Stimulated activated CD8-positive, alpha-beta memory T cell treated with anti-CD3 and anti-CD28 coated beads, Interleukin-12 subunit alpha, Interleukin-12 subunit beta, amount 100 ng/mL, for 24 hours (primary cell): ENCODE measurements around the gene CCBE1.
"Not testable (repeated sequence)": the region's sequence is repeated elsewhere in the genome, so short reads cannot be mapped to it uniquely, and the experiment has no call there.

Experiments used
- DNase-seq: peaks from one replicate; pipeline ENCODE4 v3.0.0-alpha.2; 2020; ENCODE audit errors: extremely low read depth

Gene CCBE1

DNA sequence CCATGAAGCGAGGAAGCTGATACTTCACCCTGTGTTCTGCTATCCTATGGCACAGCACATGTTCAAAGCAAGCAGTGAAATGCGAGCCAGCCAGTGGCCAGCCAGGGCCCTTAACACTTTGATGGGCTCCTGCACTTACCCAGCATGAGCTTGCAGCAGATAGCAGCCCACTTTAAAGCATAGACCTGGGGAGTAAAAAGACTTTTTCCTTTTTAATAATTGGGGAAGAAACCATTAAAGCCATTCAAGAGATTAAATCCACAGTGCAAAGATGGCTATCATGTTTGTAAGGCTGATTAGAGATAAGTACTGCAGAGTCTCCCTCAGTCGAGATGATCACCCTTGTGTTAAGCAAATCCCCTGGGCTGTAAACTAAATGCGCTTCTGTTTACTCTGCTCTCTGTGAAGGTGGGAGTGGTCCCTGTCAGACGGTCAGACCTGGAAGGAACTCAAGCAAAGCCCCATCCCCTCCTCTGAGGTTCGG lies 15.7 kb downstream of the CCBE1 start:
- DNase-seq: no peak

DNA sequence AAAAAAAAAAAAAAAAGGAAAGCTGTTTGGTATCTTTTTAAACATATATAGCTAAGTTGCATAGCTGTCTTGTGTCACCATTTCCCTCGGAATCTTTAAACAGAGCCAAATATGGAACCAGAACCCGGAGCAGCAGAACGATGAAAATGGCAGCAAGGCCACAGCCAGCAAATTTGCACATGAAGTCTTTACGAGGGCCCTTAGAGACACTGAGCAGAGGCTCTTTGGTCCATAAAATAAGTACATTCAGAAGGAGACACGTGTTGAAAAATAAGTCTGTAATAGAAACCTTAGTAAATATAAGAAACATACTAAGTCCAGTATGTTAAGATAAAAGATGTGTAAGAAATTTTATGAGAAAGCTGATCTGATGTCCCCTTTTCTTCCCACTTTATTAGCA lies 16.2 kb downstream of the CCBE1 start:
- DNase-seq: no peak

DNA sequence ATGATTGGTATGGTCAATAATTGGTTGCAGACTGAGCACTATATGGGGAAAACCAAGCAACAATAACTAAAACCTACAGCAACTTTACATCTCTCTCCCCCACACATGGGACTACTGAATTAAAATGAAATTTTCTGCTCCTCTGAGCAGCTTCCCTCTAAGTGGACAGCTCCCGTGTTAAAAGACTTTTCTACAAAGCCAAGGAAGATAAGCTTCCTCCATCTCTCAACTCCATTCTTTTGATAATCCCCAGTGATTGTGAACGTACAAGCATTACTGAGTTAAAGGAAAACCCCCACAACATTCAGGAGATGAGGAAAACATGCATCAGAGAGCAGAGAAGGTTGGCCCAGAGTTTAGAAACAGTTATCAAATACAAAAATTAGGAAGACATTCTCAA lies 21.9 kb downstream of the CCBE1 start:
- DNase-seq: no peak

DNA sequence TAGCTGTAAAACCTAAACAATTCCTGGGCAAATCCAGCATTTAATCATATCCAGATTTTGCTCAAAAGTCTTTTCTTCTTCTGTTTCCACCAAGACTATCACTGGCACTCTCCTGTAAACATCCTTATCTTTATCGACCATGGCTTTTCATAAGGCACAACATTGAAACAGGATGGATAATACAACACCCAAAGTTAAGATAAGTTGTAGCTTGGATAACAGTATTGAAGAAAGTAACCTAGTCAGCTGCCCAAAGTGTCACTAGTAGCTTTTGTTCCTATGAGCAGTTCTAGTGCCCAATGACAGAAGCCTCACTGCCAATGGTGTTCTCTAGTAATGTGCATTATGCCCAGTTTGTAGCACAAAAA lies 22.3 kb downstream of the CCBE1 start:
- no peak for DNase-seq

DNA sequence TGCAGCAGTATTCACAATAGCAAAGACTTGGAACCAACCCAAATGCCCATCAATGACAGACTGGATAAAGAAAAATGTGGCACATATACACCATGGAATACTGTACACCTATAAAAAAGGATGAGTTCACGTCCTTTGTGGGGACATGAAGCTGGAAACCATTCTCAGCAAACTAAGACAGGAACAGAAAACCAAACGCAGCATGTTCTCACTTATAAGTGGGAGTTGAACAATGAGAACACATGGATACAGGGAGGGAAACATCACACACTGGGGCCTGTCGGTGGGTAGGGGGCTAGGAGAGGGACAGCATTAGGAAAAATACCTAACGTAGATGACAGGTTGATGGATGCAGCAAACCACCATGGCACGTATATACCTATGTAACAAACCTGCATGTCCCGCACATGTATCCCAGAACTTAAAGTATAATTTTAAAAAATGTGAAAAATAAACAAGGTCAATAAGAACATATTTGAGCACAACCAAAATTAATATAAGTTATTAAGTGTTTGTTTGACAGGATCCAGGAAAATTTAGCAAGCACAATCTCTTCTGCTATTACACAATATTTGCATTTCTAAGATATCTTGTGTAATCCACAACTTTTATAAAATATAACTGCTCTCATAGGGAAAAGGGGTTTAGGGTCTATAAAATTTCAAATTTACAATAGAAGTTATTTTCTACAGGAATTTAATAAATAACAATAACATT lies 22.9 kb downstream of the CCBE1 start:
- DNase-seq: no peak

DNA sequence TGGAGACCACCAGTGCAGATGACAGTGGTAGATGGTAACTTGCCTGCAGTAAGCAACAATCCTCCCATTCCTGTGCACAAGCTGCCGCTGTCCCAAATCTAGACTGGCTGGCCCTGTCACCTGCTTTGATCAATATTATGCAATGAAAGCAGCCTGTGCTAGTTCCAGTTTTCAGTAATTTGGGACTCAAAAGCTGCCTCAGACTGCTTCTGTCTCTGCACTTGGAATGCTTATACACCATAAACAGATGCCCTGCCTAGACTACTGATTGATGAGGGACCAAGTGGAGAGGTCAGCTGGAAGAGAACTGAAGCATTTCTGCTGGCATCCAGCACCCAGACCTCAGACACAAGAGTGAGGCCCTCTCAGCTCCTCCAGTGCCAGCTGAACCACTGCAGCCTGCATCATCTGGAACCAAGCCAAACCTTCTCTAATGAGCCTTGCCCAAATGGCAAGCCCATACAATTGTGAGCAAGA lies 24.9 kb downstream of the CCBE1 start:
- DNase-seq: no peak

DNA sequence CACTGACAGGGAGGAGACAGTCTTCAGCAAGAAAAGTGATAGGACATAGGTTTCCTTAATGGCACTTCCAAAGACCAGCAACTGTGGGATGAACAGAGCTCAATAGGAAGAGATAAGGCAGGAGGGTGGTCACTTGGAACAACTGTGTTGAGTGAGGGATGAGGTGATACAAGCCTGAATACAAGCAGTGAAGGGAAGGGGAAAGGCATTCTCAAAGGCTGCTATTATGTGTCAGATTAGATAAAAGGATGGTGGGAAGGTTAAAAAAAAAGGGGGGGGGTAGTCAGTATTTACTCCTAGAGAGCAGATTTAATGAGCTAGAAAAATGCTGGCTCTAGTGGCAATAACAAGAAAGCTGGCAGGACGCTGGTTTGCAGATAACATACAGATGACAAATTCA lies 25.7 kb downstream of the CCBE1 start:
- DNase-seq: no peak

DNA sequence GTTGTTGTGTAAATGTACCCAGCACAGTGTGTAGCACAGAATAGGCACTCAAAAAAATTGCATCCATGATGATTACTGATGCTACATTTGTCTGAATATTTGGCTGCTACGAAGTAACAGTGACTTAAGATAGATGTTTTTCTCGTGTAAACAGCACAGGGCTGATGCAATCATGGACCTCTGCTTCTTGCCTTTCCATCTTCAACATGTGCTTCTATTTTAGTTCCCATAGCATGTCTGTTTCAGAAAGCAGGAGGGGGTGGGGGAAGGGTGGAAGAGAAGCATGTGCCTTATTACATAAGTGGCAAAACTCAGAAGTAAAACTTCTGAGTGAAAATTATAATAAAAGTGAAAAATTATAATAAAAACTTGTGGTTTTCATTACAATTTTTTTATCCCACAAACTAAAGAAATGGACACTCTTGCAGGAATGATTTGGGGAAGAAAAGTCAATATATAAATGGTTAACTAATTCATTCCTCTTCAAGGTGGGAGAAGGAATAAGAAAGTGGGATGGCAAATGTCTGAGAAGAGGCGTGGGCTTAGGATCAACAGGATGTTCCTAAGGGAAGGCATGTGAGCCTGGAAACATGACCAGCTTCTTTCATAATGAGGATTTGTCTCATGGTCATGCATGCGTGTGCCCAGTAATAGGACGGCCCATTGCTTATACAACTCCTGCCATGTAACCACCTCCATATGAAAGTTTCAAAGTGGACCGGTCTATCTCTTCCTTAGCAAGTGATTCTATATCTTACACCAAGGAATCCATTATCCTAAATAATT lies 27.2 kb downstream of the CCBE1 start:
- no peak for DNase-seq

DNA sequence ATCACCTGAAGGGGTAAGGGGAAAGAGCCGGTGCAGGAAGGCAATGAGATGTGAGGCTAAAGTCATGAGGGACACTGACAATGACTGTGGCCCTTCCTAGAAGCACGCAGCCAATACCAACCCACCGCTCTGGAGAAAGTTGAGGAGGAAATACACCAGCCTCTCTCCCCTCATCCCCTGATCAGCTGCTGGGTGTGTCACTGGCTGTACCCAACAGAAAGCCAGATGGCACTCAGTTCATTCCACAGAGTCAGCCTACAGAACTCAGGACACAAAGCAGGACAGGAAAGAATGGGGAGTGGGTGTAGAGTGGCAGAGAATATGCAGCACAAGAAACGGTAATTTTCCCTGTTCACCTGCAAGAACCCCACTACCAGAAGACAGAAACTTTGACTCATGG lies 29.7 kb downstream of the CCBE1 start:
- DNase-seq: no peak

DNA sequence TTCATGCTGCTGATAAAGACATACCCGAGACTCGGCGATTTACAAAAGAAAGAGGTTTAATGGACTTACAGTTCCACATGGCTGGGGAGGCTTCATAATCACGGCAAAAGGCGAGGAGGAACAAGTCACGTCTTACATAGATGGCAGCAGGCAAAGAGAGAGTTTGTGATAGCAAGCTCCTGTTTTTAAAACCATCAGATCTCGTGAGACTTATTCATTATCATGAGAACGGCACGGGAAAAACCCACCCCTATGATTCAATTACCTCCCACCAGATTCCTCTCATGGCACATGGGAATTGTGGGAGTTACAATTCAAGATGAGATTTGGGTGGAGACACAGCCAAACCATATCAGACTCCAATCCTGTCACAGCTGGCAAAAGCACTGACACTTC lies 31.2 kb downstream of the CCBE1 start:
- not testable (repeated sequence) for DNase-seq

DNA sequence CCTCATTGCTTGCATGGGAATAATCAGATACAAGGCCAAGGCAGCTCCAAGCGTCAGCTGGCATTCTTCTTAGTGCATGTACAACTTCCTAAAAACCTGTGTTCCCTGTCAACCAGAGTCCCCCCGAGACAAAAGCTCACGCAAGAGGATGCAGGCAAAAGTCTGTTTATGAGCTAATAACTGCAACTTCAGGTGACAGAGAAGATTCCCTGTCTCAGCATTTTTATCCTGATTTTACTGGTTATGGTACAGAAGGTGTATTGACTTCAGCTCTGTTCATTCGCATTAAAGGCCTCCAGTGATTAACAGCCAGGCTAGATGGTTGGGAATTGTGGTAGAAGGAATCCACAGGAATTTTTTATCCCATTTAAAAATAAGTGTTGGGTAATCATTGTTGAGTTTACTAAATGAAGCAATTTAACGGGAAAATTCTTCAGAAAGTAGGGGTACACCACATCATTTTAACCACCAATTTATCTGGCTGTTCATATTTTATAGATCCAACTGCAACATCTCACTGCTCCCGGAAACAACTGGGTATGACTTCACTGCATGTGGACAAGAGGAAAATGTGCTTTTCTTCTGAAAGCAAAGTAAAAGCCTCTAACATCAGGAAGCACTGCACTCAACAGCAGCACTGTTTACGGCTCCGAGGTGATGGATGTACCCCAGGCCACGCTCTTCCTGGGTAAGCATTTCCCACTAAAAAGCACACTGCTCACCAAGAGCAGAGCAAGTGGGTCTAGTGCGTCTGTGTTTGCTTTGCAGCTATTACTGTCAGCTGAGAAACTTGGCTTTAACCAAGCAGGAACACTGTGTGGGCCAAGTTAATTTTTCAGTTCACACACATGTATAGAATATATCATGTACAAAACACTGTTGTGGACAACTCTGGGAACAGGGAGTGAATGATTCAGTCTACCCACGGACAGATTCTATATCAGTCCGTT lies 31.9 kb downstream of the CCBE1 start:
- no peak for DNase-seq

DNA sequence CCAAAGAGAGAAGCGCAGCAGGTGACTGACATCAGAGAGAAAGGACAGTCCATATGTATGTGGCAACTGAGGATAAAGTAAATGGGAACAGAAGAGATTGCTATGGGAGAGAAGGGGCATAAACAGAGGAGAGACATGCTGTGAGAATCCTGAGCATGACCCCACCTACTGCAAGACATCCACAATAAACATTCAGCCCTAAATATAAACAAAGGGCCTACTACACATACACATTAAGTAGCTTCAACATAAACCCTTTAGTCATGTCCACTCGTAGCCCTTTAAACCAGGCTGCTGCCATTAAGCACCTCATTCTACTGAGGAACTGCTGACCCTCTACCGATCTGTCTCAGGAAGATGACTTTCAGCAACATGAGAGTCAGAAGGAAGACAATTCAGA lies 32.9 kb downstream of the CCBE1 start:
- DNase-seq: no peak

DNA sequence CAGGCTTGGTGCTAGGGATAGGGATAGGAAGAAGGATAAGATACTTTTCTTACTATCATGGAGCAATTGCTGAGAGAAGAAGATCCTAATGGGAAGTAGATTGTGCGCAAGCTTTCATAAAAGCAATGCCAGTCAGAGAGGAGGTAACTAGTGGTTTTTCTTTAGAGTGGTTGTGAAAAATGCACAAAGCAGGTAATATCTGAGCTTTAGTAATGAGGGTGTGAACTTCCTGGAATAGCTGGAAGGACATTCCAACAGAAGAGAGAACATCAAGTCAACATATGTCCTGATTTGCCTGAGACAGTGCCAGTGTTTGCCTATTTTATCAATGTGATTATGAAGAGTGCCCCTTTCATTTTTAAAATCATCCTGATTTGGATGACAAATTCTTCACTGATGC lies 34.1 kb downstream of the CCBE1 start:
- DNase-seq: no peak

DNA sequence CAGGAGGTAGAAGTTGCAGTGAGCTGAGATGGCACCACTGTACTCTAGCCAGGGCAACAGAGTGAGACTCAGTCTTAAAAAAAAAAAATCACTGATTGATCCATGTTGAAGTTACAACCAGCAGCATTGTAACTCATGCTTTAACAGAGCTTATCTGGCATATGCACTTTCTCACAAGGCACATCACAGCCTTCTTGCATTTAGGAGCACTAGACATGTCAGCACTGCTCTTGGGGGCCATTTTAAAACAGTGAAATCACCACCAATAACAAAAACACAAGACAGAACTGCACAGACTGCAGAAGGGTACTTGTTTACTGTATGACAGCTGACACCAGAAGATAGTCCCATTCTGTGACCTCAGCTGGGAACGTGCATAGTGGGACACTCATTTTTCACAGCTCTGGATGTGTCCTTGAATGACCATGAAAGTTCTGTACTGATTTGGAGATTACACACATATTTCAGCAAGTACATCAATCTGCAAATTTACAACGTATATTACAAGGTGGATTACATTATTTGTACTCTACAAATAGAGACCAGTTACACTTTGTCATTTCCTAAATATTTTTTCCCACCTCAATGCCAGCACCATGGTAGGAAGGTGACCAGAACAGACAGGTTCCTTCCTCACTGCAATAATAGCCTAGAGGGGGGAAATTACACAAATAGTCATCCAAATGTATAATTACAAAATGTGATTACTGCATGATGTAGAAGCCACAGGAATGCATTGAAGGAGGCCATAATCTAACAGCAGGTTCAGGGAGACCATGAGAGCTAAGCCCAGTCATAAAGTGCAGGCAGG lies 35.1 kb downstream of the CCBE1 start:
- DNase-seq: no peak

DNA sequence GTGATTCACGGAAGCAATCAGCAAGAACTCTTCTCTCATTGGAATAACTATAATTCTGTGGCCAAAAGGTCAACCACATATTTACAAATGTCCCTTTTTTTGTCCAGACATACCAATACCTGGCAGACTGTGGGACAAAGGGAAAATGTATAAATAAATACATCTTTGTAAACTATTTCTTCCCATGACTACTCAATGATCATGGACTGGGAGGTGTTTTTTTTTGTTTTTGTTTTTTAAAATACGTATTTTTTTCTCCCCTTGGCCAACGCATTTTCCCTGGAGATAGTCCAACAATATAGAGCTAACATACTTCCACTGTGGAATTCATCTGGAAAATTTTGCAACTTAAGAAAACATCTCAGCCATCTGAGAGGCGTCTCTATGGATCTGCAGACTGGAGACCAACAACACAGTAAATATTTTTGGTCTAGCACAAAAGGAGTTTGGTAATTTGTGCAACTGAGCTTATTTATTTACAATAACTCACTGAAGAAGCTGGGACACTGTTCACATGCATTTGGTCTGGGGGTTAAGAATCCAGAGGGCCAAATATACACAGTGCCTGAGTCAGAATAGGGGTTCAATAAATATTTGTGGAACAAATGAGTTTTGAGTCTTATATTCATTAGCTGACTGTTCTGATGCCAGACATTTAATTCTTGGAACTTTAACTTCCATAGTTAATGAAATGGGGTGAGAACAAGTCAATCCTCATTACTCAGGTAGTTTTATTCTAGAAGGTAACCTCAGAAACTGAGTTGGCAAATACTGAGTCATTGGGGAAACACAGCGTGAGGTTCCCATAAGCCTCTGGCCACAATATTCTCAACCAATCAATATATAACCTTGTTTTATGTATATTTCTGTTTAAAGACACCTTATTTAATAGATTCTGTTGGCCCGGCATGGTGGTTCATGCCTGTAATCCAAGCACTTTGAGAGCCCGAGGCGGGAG lies 36.2 kb downstream of the CCBE1 start:
- no peak for DNase-seq

DNA sequence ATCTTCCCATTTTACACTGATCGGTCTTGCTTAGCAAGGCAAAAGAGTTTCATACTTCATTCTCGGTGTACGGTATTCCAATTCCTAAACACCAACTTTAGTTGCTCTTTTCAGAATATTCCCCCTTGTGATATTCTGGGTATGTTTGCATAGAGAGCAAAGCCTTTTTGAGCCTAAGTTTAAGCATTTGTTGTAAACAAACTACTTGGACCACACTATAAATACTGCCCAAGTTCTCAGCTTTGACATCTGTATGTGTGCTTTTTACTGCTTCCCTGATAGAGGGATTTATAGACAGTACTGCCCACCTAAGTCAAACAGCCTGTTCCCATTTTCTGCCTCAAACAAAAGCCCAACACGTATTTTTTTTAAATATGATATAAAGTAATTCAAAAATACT lies 36.9 kb downstream of the CCBE1 start:
- DNase-seq: no peak

DNA sequence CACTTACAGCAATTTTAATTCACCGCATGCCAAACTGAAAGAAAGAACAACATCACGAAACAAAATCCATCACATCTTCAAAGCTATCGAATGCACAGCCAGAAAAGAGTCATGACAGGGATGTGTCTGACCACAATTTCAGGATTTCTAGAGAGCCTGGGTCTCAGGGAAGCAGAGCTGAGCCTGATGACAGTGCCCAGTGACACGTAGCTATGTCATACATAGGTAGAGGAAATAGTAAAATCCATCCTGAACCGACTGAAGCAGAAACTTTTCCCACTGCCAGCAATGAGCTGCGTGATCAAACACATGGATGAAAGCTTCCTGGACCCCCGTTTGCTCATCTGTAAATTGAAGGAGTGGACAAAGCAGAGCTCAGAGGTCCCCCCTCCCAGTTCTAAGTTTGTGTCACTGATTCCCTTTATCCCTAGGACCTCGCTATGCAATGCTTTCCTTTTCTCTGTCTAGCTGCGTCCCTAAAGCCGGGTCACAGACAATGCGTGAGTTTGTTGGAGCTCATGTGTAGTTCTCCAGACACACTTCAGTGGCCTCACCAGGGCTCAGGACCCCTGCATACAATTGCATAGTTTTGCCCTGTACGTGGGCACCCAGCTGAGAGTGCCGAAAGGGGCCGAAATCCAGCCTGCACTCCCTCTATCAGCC lies 37.6 kb downstream of the CCBE1 start:
- no peak for DNase-seq

DNA sequence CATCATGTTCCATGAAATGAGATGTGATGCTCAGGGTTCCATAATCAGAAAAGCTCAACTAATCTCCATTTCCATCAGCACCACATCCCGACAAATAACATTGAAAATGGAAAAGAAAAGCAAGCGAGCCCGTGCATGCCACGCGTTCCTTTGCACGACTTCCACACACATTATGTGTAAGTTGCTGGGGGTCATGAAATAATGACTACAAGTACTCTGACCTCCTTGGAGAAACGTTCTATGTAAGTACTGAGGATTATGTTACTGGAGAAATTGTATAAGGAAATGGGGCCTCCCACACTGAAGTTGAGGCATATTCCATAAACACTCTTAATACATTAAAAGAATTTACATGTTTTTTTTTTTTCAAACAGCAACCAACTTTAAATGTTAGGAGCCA lies 38.3 kb downstream of the CCBE1 start:
- DNase-seq: no peak

DNA sequence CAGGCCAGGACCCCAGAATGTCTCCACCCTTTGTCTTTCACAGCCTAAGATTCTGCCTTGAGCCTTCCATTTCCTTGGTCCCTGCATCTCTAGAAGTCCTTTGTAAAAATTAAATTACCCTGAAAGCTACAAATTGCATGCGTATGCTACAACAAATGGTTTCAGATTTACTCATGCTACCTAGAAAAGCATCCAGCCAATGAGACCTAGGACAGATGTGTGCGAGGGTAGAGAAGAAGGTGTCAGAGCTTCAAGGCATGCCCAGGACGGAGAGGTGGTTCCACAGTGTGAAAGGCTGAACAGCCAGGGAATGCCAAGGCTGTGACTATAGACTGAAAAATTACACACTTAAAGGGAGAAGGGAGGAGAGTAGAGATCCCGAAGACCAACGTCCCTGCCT lies 40.2 kb downstream of the CCBE1 start:
- DNase-seq: no peak
